ENCODE measurements around the gene ADRA2B. TPM values are rescaled to one million over a fixed set of nuclear protein-coding genes. Genes with fewer than 3 reads are reported as not detected.

ADRA2B gene
- total RNA-seq, 1 donor from 2014 or later, result 2.9 TPM

- DNase-seq, result peak; percentile 16
- peak overlapping the region; percentile 84 for H3K27ac ChIP-seq (replicated peaks)
- intact Hi-C loops (cut with micrococcal nuclease), result no loop called here
Measured at GRCh38 chr2:96115631-96116423, 544 bp downstream of the ADRA2B start.

GRCh38 chr2:96114903-96115581 lies 1.3 kb downstream of the ADRA2B start:
- intact Hi-C loops (cut with micrococcal nuclease), result no loop called here
- H3K9me3 ChIP-seq (replicated peaks), result no peaks in the 10 kb centered on the region
- H3K4me3 ChIP-seq, result peak overlapping the region; percentile 79
- H3K36me3 ChIP-seq, result no peaks in the 10 kb centered on the region
- TF ChIP-seq CTCF (IDR thresholded peaks at IDR 0.05; ENCODE audit: borderline replicate concordance), result no peak
- peaks cover 45% of the 10 kb centered on the region for H3K4me1 ChIP-seq
- peak overlapping the region; percentile 84 for H3K27ac ChIP-seq (replicated peaks)
- H3K27me3 ChIP-seq (ENCODE audit: low read depth), result peaks cover 40% of the 10 kb centered on the region
- peak; percentile 13 for DNase-seq

More at GRCh38 chr2:96115631-96116423, 544 bp downstream of the ADRA2B start:
- H3K36me3 ChIP-seq, result no peaks in the 10 kb centered on the region
- no peak for TF ChIP-seq CTCF (IDR thresholded peaks at IDR 0.05; ENCODE audit: borderline replicate concordance)
- no peaks in the 10 kb centered on the region for H3K9me3 ChIP-seq (replicated peaks)
- H3K4me1 ChIP-seq, result peaks cover 38% of the 10 kb centered on the region
- peak overlapping the region; percentile 79 for H3K4me3 ChIP-seq
- peaks cover 45% of the 10 kb centered on the region for H3K27me3 ChIP-seq (ENCODE audit: low read depth)

- peaks cover 35% of the 10 kb centered on the region for H3K27me3 ChIP-seq (ENCODE audit: low read depth)
- no peaks in the 10 kb centered on the region for H3K9me3 ChIP-seq (replicated peaks)
- H3K27ac ChIP-seq (replicated peaks), result peak overlapping the region; percentile 84
- peak overlapping the region; percentile 79 for H3K4me3 ChIP-seq
- intact Hi-C loops (cut with micrococcal nuclease), result no loop called here
- no peak for TF ChIP-seq CTCF (IDR thresholded peaks at IDR 0.05; ENCODE audit: borderline replicate concordance)
- no peaks in the 10 kb centered on the region for H3K36me3 ChIP-seq
- DNase-seq, result peak; percentile 15
- H3K4me1 ChIP-seq, result peaks cover 51% of the 10 kb centered on the region
Measured at GRCh38 chr2:96114546-96114902, 1.8 kb downstream of the ADRA2B start.

- peak overlapping the region; percentile 84 for H3K27ac ChIP-seq (replicated peaks)
- peak overlapping the region; percentile 79 for H3K4me3 ChIP-seq
- peak; percentile 13 for DNase-seq
- no peaks in the 10 kb centered on the region for H3K9me3 ChIP-seq (replicated peaks)
- intact Hi-C loops (cut with micrococcal nuclease), result no loop called here
- peaks cover 56% of the 10 kb centered on the region for H3K4me1 ChIP-seq
- H3K27me3 ChIP-seq (ENCODE audit: low read depth), result peaks cover 29% of the 10 kb centered on the region
- no peaks in the 10 kb centered on the region for H3K36me3 ChIP-seq
- TF ChIP-seq CTCF (IDR thresholded peaks at IDR 0.05; ENCODE audit: borderline replicate concordance), result no peak
Measured at GRCh38 chr2:96113951-96114350, 2.4 kb downstream of the ADRA2B start.

- intact Hi-C loops (cut with micrococcal nuclease), result no loop called here
- Histone ChIP-seq H3K27me3 (ENCODE audit: low read depth) (peaks cover 23% of the 10 kb centered on the region), H3K9me3 (replicated peaks) (no peaks in the 10 kb centered on the region), H3K27ac (replicated peaks) (peak overlapping the region; percentile 84), H3K36me3 (no peaks in the 10 kb centered on the region), H3K4me3 (peak overlapping the region; percentile 79), H3K4me1 (peaks cover 63% of the 10 kb centered on the region)
- DNase-seq, result no peak
- TF ChIP-seq CTCF (IDR thresholded peaks at IDR 0.05; ENCODE audit: borderline replicate concordance), result no peak
Measured at GRCh38 chr2:96113367-96113677, 3.0 kb downstream of the ADRA2B start.

Measured in left ventricle myocardium inferior (tissue), 1 donor.